HG03280 (cell line): Measurements from ENCODE around the gene FNDC3B.
"Not testable (repeated sequence)": the region's sequence is repeated elsewhere in the genome, so short reads cannot be mapped to it uniquely, and the experiment has no call there.

Experiments
- ATAC-seq: cut with Tn5 transposase; IDR thresholded peaks from one replicate; pipeline ENCODE4 v1.9.1; 2021; ENCODE audit warnings: mild to moderate bottlenecking, moderate library complexity; ENCODE audit not compliant: unreplicated experiment

FNDC3B gene

GRCh38 chr3:172254542-172254941 is 215.2 kb downstream of the FNDC3B start:
- ATAC-seq, result no peak

- ATAC-seq, result not testable (repeated sequence)
These were observed 215.9 kb downstream of the FNDC3B start for GRCh38 chr3:172255321-172255720.

GRCh38 chr3:172256101-172256734 is 216.8 kb downstream of the FNDC3B start:
- no peak for ATAC-seq

GRCh38 chr3:172257648-172258400 is 218.4 kb downstream of the FNDC3B start:
- no peak for ATAC-seq

GRCh38 chr3:172258624-172259023 is 219.2 kb downstream of the FNDC3B start:
- ATAC-seq, result no peak

DNA sequence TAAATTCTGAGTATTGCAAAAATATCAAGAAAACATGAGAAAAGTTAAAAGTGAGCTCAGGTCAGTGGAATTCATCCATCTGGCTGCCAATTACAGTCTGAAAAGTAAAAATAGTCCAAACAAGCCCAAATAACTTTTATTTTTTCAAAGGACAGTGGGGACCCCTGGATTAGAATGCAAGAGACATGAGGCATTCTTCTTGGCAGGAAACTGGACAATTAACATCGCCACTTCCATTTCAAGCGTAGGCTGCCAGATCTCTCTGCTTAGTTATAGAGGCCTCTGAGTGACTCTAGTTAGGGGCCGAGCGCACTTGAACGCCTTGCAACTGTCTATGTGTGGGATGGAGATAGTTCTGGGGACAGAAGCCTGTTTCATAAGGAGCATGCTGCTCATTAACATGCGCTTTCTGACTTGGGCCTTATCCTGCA is 219.7 kb downstream of the FNDC3B start:
- ATAC-seq, result no peak

- ATAC-seq, result no peak
These were observed 220.4 kb downstream of the FNDC3B start for GRCh38 chr3:172259726-172260248.

DNA sequence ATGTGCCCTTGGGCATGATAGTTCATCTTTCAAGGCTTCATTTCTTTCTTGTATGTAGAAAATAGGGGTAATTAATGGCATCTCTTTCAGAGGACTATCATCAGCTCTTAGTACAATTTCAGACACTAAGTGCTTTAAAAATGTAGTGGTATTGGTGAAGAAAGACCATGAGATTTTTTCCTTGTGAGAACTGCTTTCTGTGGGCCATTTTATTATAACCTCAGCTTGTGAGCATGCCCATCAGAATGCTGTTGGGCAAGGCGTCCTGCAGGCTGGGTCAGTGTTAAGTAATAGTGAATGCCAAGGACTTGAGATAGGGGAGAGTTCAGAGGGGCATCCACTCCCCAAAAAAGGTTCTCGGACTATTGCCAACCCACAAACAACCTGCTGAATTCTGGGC is 221.0 kb downstream of the FNDC3B start:
- no peak for ATAC-seq

- no peak for ATAC-seq
These were observed 221.7 kb downstream of the FNDC3B start for GRCh38 chr3:172261054-172261453.

DNA sequence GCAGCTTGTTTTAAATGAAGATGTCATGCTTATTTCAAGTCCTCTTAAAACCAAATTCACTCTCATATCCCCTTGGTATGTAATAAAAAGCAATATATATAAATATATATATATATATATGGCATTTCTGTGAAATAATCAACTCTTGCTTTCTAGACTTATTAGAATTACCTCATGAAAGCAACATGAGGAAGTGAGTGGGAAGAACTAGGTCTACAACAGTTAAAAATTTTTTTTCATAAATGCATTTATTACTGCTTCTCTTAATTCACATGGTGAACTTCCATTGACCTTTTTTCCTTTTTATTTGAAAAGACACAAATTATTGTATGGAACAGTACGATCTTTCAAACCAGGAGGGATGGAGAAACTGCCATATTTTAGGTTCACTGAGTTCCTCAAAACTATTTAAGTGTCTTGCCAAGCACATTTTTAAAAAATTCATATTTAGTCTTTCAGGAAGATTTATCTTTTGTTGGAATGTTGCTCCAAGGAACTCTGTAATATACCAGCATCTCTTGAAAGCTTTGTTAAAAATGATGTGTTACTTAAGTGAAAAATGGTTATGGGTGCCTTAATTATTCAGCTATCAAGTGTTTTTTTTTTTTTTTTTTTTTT is 223.7 kb downstream of the FNDC3B start:
- ATAC-seq, result no peak

DNA sequence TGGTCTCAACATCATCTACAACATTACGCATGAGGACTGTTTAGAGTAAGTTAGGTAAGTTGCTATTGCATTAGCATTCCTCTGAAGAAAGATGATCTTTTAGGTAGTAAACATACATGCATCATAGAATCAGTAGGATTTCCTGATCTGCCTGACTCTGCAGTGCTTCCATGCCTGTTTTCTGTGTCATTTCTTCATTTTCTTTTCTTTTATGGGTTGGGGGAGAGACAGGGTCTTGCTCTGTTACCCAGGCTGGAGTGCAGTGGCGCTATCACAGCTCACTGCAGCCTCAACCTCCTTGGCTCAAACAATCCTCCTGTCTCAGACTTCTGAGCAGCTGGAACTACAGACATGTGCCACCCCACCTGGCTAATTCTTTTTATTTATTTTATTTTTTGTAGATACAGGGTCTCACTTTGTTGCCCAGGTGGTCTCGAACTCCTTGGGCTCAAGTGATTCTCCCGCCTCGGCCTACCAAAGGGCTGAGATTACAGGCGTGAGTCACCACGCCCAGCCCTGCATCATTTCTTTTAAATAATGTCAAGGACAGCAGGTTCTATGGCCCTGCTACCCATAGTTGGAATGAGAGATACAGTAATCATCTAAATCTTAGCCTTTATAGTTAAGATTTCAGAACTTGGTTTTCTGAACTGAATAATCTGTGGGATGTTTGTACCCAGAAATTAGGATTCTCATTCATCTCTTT is 224.6 kb downstream of the FNDC3B start:
- ATAC-seq, result no peak

DNA sequence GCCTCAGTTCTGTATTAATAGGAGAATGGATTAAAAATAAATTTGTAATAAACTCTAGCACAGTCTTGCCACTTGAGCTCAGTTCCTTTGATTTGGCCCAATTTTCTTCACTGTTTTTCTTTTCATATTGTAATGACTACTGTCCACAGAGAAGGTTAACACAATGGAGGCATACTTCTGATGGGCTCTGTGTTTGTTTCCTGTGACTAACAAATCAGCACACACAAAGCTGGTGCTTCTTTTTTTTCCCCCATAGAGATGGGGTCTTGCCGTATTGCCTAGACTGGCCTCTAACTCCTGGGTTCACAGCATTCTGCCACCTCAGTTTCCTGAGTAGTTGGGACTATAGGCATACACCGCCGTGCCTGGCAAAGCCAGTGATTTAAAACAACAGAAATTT is 226.7 kb downstream of the FNDC3B start:
- ATAC-seq, result no peak

GRCh38 chr3:172268425-172268824 is 229.0 kb downstream of the FNDC3B start:
- no peak for ATAC-seq

DNA sequence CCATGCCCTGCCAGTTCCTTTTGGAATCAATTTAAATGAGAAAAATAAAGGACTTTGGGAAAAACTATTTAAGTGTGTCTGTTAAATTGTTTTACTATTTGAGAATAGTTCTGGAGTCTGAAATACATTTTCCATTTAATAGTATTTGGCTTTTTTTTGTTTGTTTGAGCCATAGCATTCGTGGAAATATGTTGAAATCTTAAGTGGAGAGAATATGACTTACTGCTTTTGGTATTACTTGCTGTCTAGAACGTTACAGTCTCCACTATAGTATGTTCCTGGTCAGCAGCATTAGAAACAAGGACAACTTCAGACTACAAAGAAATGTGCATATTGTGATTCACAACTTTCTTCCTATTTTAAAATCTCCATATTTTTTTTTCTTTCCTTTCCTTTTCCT is 229.5 kb downstream of the FNDC3B start:
- ATAC-seq, result no peak

GRCh38 chr3:172270557-172271166 is 231.3 kb downstream of the FNDC3B start:
- peak; percentile 90 for ATAC-seq

DNA sequence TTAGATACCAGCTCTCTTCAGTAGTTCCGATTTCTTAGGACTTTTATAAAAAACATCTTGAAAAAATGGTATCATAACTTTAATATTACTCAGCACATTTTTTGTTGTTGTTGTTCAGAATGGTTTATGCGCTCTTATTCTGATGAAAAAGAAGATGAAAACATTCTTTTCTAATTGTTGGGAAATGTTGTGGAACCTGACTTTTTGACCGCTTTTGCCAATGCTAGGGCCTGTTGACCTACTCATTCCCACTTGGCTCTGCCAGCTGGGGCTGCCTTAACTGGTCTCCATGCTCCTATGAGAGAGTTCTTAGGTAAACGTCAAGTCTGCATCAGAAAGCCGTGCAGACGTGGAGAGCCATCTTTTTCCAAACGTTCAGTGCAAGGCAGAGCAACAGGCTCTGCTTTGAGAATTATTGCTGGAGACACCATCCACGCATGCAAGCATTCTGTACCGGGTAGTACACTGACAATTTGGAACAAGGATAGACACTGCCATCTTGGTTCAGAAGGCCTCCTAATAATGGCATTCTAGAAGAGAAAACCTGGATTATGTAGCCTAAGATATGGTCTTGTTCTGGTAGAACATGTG is 232.1 kb downstream of the FNDC3B start:
- ATAC-seq, result no peak

DNA sequence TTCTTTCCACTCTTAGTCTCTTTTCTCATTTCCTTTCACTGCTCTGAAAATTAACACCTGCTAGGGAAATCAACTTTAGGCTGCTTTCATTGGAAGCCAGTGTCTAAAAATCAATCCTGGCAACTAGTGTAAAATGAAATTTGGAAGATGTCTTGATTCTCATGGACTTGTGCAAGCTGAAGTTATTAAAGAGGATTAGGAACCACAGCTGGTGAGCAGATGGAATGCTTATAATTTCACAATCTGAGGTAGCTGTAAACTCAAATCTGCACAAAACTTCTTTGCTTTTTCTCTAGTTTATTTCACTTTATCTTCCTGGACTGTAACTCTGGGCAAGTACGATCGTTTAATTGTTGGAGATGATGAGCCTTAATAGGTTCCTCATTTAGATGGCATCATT is 233.3 kb downstream of the FNDC3B start:
- no peak for ATAC-seq

DNA sequence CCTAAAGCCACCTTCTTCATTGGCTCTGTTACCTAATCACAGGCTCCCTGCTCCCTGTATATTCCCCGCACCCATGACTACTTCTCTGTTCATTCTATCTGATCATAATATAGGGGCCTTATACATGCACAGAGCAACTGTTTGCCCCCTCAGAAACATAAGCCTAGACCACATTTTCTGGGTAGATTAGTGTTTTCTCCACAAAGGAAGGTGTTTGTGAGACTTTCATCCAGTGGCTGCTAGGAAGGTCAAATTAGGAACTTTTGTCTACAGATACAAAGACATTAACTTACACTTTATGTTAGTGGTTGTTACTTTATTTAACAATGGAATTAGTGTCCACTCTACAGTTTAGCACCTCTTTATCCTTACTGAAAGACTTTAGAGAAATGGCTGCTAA is 234.0 kb downstream of the FNDC3B start:
- no peak for ATAC-seq

GRCh38 chr3:172274906-172275305 is 235.5 kb downstream of the FNDC3B start:
- no peak for ATAC-seq

DNA sequence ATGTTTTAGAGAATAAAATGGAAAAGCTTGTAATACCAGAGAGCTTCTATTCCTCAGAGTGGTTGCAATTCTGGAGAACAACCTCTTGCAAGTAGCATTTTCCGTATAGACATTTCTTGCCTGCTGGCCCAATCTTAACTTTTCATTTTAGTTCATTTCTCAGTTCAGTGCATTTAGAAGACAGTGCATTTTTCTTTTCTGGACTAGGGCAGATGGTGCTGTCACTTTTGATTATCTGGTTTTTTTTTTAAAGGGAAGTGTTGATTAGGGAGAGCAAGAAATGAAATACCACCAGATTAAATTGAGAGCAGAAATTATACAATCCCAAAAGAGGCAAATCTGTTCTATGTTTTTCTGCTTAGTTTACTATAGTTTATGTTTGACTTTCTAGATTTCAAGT is 236.2 kb downstream of the FNDC3B start:
- no peak for ATAC-seq
